NCI-H748 (cell line): ENCODE data around the gene TMEM272.

ENCODE experiments used
- DNase-seq: peaks from one replicate; lab custom pipeline; 2025; ENCODE audit not compliant: unreplicated experiment; lab: John Stamatoyannopoulos, UW

The TMEM272 gene

GRCh38 chr13:51806566-51806965, 38.4 kb downstream of the TMEM272 start:
- peak; percentile 63 for DNase-seq

DNA sequence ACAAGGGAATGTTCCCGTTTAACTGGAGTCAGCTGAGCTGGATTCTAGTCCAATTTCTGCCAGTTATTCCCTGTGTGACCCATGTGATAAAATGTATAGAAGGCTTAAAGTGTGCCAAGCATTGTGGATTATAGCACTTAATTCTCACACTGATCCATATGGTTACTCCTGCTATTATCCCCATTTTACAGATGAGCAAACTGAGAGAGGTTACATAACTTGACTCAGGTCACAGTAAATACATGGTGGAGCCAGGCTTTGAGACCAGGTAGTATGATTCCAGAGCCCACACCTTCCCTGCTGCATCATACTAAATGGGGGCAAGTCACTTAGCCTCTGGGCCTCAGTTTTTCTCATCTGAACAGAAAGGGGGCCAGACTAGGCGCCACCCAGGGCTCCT, 39.1 kb downstream of the TMEM272 start:
- DNase-seq = no peak

DNA sequence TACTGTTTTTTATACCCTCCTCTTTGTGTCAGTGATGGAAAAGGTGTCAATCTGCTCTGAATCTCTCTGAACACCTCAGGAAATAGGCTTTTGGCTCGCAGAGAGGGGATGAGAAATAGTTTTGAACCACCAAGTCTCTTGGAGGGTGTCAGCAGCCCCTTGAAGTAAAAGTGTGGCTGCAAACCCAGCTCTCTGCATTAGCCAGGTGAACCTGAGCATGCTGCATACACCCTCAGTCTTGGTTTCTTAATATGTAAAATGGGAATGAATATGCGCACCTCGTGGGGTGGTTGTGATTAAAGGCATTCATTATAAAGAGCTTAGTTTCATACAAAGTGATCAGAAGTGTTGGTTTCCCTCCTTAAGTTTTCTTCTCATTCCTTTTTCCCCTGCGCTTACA, 39.7 kb downstream of the TMEM272 start:
- DNase-seq = no peak

DNA sequence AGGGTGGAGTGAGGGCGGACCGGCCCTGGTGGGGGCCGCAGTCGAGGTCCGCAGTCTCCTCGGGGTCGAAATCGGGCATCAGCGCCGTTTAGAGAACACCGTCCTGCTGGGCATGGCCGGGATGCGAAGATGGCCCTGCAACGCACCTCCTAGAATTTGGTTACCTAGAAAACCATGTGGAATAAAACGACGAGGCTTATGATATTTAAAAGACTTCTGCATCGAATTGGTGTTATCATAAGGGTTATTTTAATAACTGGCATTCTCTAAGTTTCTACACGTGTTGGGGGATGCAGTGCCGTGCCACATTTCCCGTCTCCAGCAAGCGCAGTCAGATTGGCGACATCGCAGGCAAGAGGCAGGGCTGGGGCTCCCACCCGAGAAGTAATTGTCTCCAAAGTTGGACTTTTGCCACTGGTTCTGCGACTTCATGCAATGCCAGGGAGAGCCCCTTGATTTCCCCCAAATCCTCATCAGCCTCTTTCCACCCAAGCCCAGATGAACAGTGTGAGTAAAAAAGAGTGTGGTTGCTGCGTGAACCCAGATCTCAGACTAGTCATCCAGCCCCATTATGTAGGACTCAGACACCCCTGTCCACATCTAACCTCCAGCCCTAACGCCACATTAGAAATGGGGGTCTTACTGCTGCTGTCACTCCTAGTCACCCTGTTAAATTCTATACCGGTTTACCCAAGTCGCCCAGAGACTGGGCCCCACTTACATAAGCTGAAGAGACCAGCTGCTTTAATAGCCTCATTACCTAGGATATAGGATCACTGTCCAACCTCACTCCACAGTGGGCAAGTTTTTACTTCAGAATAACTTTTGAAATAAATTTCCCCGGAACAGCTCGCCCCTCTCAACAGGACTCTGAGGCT, 40.4 kb downstream of the TMEM272 start:
- DNase-seq = peak; percentile 49

GRCh38 chr13:51803422-51804294, 41.3 kb downstream of the TMEM272 start, which contains the start of gene DHRS12:
DHRS12 (minus strand) TSS chr13:51804163; CDS start chr13:51799659, 4,504 bp downstream.
- peak; percentile 90 for DNase-seq

- peak; percentile 74 for DNase-seq
Observed at GRCh38 chr13:51802631-51803418, 42.2 kb downstream of the TMEM272 start.

DNA sequence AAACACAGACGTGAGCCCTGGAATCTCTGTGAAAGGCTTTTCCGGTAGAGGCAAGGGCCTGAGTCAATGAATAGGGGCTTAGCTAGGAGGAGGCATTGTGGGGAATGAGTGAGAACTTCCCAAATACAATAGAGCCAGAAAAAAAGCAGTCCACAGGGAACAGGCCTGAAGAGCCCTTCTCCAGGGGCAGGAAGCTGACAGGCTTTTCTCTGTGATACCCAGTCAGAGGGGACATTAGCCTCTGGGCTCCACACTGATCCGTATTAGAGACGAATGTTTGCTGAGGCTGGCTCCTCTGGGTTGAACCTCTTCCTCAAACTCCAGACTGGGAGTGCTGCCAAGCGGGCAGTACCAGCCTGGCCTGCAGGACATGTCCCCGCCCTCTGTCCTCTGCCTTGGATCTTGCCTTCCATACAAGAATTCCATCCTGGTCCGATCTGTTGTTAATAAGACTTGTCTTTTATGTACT, 43.3 kb downstream of the TMEM272 start:
- no peak for DNase-seq

GRCh38 chr13:51800486-51800885, 44.5 kb downstream of the TMEM272 start:
- no peak for DNase-seq

- DNase-seq = no peak
Observed at GRCh38 chr13:51799261-51799660, 45.7 kb downstream of the TMEM272 start.

- DNase-seq = peak; percentile 89
Observed at GRCh38 chr13:51797664-51798488, 47.1 kb downstream of the TMEM272 start.

DNA sequence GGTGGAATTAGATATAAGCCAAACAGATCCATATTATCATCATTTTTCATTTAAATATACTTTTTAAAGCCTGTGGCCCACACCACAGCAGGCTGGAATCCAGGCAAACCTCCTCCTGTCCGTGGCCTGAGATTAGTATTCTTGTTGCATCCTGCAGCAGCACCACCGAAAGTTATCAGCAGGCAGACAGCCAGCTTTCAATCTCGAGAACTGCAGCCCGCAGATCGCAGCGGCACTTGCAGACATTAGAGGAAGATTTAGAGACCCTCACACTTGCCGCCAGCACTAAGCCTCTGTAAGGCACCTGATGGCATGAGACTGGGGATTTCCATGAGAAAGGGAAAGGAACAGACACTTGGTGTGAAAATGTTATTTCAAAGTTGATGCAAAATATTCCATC, 48.4 kb downstream of the TMEM272 start:
- no peak for DNase-seq

DNA sequence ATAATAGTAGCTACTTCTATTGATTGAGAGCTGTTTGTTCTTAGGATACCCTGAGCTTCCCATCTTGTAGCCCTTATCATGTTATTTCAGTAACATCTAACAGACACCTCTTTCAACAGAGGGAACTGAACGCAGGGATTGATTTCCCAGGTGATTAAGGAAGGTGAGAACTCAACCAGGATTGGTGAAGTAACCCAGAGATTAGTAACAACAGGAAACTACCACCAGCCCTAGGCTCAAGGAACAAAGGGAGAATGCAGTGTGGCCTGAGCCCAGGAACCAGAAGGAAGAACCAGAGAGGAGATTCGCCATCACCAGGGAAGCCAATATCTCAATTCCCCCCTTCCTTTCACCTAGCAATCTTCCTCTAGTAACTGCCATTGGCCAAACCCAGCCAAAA, 49.6 kb downstream of the TMEM272 start:
- no peak for DNase-seq

DNA sequence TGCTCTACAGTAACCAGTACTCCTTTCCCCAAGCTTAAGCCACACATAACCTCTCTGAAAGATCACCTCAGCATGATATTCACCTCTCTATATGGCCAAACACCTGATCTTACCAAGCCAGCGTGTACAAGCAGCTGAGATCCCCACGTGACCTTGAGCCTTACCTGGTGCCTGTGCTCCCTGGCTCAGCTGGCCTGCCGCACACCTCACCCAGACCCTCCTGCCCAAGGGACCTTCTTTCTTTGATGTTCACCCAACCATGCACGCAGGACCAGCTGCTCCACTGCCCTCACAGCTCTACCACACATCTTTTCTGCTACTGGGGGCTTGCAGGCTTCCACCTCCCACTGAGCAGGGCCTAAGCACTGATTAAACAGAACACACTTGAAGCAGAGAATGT, 50.0 kb downstream of the TMEM272 start:
- DNase-seq = no peak

- no peak for DNase-seq
Observed at GRCh38 chr13:51793570-51794271, 51.3 kb downstream of the TMEM272 start.

DNA sequence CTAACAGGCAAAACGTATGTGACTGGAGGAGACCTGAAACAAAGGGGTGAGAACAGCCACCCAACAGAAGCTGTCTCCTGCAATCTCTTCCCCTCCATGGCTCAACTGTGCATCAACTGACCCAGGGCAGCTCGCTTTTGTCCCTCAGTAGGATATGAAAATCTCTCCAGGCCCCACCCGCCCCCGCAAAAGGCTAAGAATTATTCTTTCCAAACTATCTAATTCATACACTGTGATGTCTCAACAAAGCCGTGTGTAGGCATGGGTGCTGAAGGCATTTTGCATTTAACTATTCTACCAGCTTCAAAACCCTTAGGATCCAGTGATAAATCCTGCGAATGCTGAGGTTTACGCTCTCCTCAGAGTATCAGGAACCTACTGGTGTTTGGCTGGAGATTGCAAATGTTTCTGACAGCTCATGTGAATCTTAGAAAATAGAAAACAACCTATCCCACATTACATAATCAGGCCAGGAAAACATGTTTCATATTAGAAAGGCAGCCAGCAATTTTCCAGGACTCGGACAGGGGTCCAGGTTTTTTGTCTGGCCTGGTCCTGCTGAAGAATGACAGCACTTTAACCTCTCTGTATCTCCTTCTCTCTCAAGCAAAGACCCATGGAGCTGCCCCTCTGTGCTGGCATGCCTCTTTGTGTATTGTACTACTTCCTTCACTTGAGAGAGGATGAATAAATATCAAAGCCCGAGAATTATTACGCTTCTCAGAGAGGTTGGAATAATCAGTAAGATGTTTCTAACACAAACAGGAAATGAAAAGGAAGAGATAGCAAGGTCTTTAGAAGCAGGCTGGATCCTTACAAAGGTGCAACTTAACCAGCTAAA, 58.3 kb downstream of the TMEM272 start:
- peak; percentile 33 for DNase-seq

DNA sequence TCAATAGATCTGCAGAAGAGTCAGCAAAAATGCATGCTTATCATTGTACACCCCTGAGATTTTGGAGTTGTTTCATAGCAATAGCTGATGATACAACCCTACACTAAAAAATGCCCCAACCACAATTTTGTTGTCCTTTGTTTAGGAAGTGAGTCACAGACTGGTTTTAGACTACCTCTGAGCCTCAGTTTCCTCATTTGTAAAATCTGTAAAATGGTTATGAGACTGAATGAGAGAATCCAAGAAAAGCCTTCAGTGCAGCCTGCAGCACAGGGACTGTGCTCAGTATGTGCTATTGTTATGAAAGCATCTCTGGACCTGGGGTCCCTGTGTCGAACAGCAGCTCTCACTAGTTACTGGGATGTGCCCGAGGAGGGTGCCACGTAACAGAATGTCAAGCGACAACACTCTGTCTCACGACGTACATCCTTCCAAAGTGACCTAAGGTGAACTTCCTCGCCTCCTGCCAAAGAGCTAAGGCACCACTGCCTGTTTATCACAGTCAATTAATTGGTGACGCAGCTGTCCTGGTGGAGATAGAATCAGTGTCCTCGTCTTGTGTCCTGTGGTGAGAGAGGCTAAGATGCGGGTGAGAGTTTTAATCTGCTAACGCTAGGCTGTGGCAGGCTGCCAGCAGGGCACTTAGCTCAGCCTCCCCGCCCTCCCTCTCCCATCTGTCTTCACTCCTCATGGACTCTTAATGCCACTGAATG, 59.1 kb downstream of the TMEM272 start:
- peak; percentile 95 for DNase-seq

GRCh38 chr13:51784097-51784496, 60.9 kb downstream of the TMEM272 start:
- no peak for DNase-seq
